IMR-90 (cell line): ENCODE measurements around the gene ELSPBP1. TPM values are rescaled to one million over a fixed set of nuclear protein-coding genes. Genes with fewer than 3 reads are reported as not detected.

Experiments
- ATAC-seq: fragments of 200-7000 bp; cut with Tn5 transposase; 2 replicates; pipeline ENCODE4 v1.9.1; 2020; ENCODE audit warnings: low read depth, mild to moderate bottlenecking, moderate library complexity
- BruUV-seq: library from RNA; stranded (reverse); fragments of 400-500 nt; replicated peaks from 2 replicates; lab custom pipeline; 2021; lab: Mats Ljungman, UMichigan
- CTCF ChIA-PET: fragments of 300-600 bp; formaldehyde crosslinking; extraction: SDS; loops from one replicate; lab custom pipeline; 2021; ENCODE audit warnings: antibody characterized with exemption; lab: Yijun Ruan, JAX
- POLR2A ChIA-PET: fragments of 300-600 bp; sonication (Branson Sonifier 250); formaldehyde crosslinking; loops from one replicate; lab custom pipeline; 2022; ENCODE audit warnings: antibody characterized with exemption; ENCODE audit not compliant: unreplicated experiment; lab: Charles Lee
- DNase-seq: peaks from one replicate; pipeline ENCODE4 v3.0.0; 2013
- H2AFZ ChIP-seq: replicated peaks from 2 replicates; pipeline ENCODE3; 2013; ENCODE audit warnings: low read length, mild to moderate bottlenecking; ENCODE audit not compliant: poor library complexity
- H2AK5ac ChIP-seq: 2 replicates; pipeline ENCODE4 v1.6.1; 2013; ENCODE audit warnings: low read depth, low read length, inconsistent platforms
- H2AK9ac ChIP-seq: replicated peaks from 2 replicates; pipeline ENCODE3; 2013; ENCODE audit warnings: mild to moderate bottlenecking, low read depth, low read length, moderate library complexity; ENCODE audit not compliant: poor library complexity
- H2BK120ac ChIP-seq: 2 replicates; pipeline ENCODE4 v1.6.1; 2013; ENCODE audit warnings: low read depth, low read length, inconsistent platforms
- H2BK15ac ChIP-seq: 3 replicates; pipeline ENCODE4 v1.6.1; 2013; ENCODE audit warnings: low read depth, low read length, inconsistent platforms
- H2BK20ac ChIP-seq: 2 replicates; pipeline ENCODE4 v1.6.1; 2013; ENCODE audit warnings: low read depth, mild to moderate bottlenecking, inconsistent platforms, low read length, moderate library complexity
- H2BK5ac ChIP-seq: 2 replicates; pipeline ENCODE4 v1.6.1; 2013; ENCODE audit warnings: mild to moderate bottlenecking, low read depth, low read length, inconsistent platforms; ENCODE audit not compliant: poor library complexity, severe bottlenecking
- H3K14ac ChIP-seq: replicated peaks from 2 replicates; pipeline ENCODE4 v1.6.1; 2013; ENCODE audit warnings: low read depth, low read length, inconsistent platforms
- H3K18ac ChIP-seq: 2 replicates; pipeline ENCODE4 v1.6.1; 2013; ENCODE audit warnings: low read depth, low read length, control low read depth
- H3K23ac ChIP-seq: 2 replicates; pipeline ENCODE4 v1.6.1; 2013; ENCODE audit warnings: low read depth, low read length, inconsistent platforms
- H3K27ac ChIP-seq: 2 replicates; pipeline ENCODE4 v1.5.1; 2013; ENCODE audit warnings: mild to moderate bottlenecking, control low read depth, low read length; ENCODE audit not compliant: insufficient read depth
- H3K27me3 ChIP-seq: 2 replicates; pipeline ENCODE4 v1.6.1; 2013; ENCODE audit warnings: low read length; ENCODE audit not compliant: control insufficient read depth, insufficient read depth
- H3K36me3 ChIP-seq: 2 replicates; pipeline ENCODE4 v1.6.1; 2013; ENCODE audit warnings: low read length, mixed read lengths; ENCODE audit not compliant: control insufficient read depth, insufficient read depth
- H3K4ac ChIP-seq: 2 replicates; pipeline ENCODE4 v1.6.1; 2013; ENCODE audit warnings: low read depth, low read length, inconsistent platforms
- H3K4me1 ChIP-seq: 2 replicates; pipeline ENCODE4 v1.6.1; 2013; ENCODE audit warnings: low read length, mixed read lengths; ENCODE audit not compliant: control insufficient read depth, insufficient read depth
- H3K4me2 ChIP-seq: 2 replicates; pipeline ENCODE4 v1.6.1; 2013; ENCODE audit warnings: low read depth, mild to moderate bottlenecking, control low read depth, low read length, moderate library complexity
- H3K4me3 ChIP-seq: 2 replicates; pipeline ENCODE4 v1.5.1; 2013; ENCODE audit warnings: low read depth, mild to moderate bottlenecking, control low read depth, low read length, moderate library complexity; ENCODE audit not compliant: insufficient read depth
- H3K56ac ChIP-seq: 2 replicates; pipeline ENCODE4 v1.6.1; 2013; ENCODE audit warnings: low read length, inconsistent platforms; ENCODE audit not compliant: insufficient read depth; ENCODE audit errors: extremely low read depth
- H3K79me1 ChIP-seq, 2 experiments: 2 replicates each; pipeline ENCODE4 v1.6.1; 2013; ENCODE audit warnings: low read length in 2 of 2, inconsistent platforms in 1 of 2, low read depth in 1 of 2
- H3K9ac ChIP-seq: 2 replicates; pipeline ENCODE4 v1.6.1; 2013; ENCODE audit warnings: low read depth, low read length, control low read depth
- H3K9me1 ChIP-seq: 2 replicates; pipeline ENCODE4 v1.6.1; 2013; ENCODE audit warnings: low read length, inconsistent platforms; ENCODE audit not compliant: insufficient read depth
- H3K9me3 ChIP-seq: 2 replicates; pipeline ENCODE4 v1.6.1; 2013; ENCODE audit warnings: low read length; ENCODE audit not compliant: control insufficient read depth, insufficient read depth
- H4K20me1 ChIP-seq: 2 replicates; pipeline ENCODE4 v1.6.1; 2013; ENCODE audit warnings: low read length, inconsistent platforms; ENCODE audit not compliant: insufficient read depth
- H4K5ac ChIP-seq: 2 replicates; pipeline ENCODE4 v1.6.1; 2013; ENCODE audit warnings: mild to moderate bottlenecking, low read depth, low read length, control low read depth
- H4K8ac ChIP-seq, 2 experiments: 2 replicates each; pipeline ENCODE4 v1.6.1; 2013; ENCODE audit warnings: low read depth in 2 of 2, low read length in 2 of 2, control low read depth in 1 of 2, inconsistent platforms in 1 of 2
- H4K91ac ChIP-seq: 2 replicates; pipeline ENCODE4 v1.6.1; 2013; ENCODE audit warnings: low read depth, low read length, inconsistent platforms; ENCODE audit not compliant: insufficient read depth
- MAFK ChIP-seq: IDR thresholded peaks from 2 replicates; pipeline ENCODE4 v1.6.1; 2012; ENCODE audit warnings: low read depth, low read length, improper control_type of control experiment
- MXI1 ChIP-seq: IDR thresholded peaks from 2 replicates; pipeline ENCODE4 v1.6.1; 2012; ENCODE audit warnings: low read depth, mild to moderate bottlenecking, low read length, moderate library complexity, borderline replicate concordance
- SMC3 ChIP-seq: fragments of 150-350 bp; IDR thresholded peaks from 2 replicates; pipeline ENCODE4 v1.6.1; 2016; ENCODE audit warnings: low read depth, mild to moderate bottlenecking, antibody characterized with exemption, low read length, moderate library complexity
- WGBS, 2 experiments: methylation state at CpG; one replicate each; pipeline versions ENCODE4 v1.1.5 to v1.1.7; 2013; ENCODE audit warnings: missing lambda C conversion rate in 2 of 2; ENCODE audit not compliant: insufficient read length in 1 of 2; ENCODE audit errors: extremely low coverage in 2 of 2; 5-methylcytosine and 5-hydroxymethylcytosine counted together
- dilution Hi-C: fragments of 300-500 bp; cut with HindIII; formaldehyde crosslinking; loops from one replicate; pipeline ENCODE4 v1.14.3; 2018; ENCODE audit warnings: low sequenced_read_pairs; ENCODE audit not compliant: unreplicated experiment
- in situ Hi-C: fragments of 300-500 bp; cut with MboI; formaldehyde crosslinking; loops from 3 replicates; pipeline ENCODE4 v1.14.3; 2019; ENCODE audit warnings: low sequenced_read_pairs, inconsistent platforms, mixed read lengths
- intact Hi-C: fragments of 100-400 bp; cut with micrococcal nuclease; formaldehyde crosslinking; loops from 2 replicates; pipeline ENCODE4 v1.10.0; 2022
- polyA plus RNA-seq, 3 experiments: library from polyadenylated mRNA; depleted of rRNA; stranded (reverse); fragments of >200 nt; gene quantifications; 2 replicates each; pipeline ENCODE4 v1.2.3, GENCODE V29; 2012; ENCODE audit warnings: low replicate concordance in 1 of 3
- total RNA-seq: library from RNA; depleted of rRNA; stranded (reverse); fragments of >200 nt; gene quantifications from 2 replicates; pipeline ENCODE4 v1.2.3, GENCODE V29; 2012

Gene ELSPBP1
- total and polyA plus RNA-seq, 2 of the 4 experiments (the other 2 are of a cell fraction), result not detected

GRCh38 chr19:48033604-48034003 is 39.2 kb downstream of the ELSPBP1 start:
- H3K27me3 ChIP-seq, result peaks cover 2% of the 10 kb centered on the region
- ChIA-PET CTCF (interaction anchor here (0.6 kb wide), 2 partner anchors 70 to 165 kb away, joined by 3 to 4 read pairs; no protein-coding TSS in a partner anchor), POLR2A (no interaction called here)
- H4K5ac ChIP-seq, result no peak overlapping the region
- no peak for TF ChIP-seq SMC3
- TF ChIP-seq MXI1, result no peak
- peak; percentile 40 for TF ChIP-seq MAFK
- H3K56ac ChIP-seq, result no peak overlapping the region
- DNase-seq, result no peak
- H3K18ac ChIP-seq, result no peak overlapping the region
- H4K8ac ChIP-seq, result no peak overlapping the region
- no peak overlapping the region for H2BK15ac ChIP-seq
- H4K91ac ChIP-seq, result no peak overlapping the region
- no peak overlapping the region for H2AK9ac ChIP-seq
- H2BK5ac ChIP-seq, result no peak overlapping the region
- BruUV-seq, result no TSS peak
- in situ Hi-C loops, result no loop called here
- H3K14ac ChIP-seq, result no peak overlapping the region
- no peak overlapping the region for H3K27ac ChIP-seq
- ATAC-seq, result no peak
- H3K4me1 ChIP-seq, result no peaks in the 10 kb centered on the region
- no peak overlapping the region for H3K4me2 ChIP-seq
- H3K9ac ChIP-seq, result no peak overlapping the region
- H2AK5ac ChIP-seq, result no peak overlapping the region
- H2BK20ac ChIP-seq, result no peak overlapping the region
- H3K4me3 ChIP-seq, result no peak overlapping the region
- H4K20me1 ChIP-seq, result no peaks in the 10 kb centered on the region
- no peak overlapping the region for H3K23ac ChIP-seq
- no peaks in the 10 kb centered on the region for H3K79me1 ChIP-seq
- dilution Hi-C loops, result no loop called here
- H3K36me3 ChIP-seq, result no peaks in the 10 kb centered on the region
- no peaks in the 10 kb centered on the region for H3K9me3 ChIP-seq
- H2AFZ ChIP-seq, result no peak overlapping the region
- intact Hi-C loops, result no loop called here
- H2BK120ac ChIP-seq, result no peak overlapping the region
- H3K4ac ChIP-seq, result no peak overlapping the region
- H3K9me1 ChIP-seq, result no peaks in the 10 kb centered on the region
- WGBS, 2 experiments, result 57% methylated on average over 4 of the region's 5 CpGs; no CpG with 5 or more reads in 1 of the 2 experiments
